ENCODE results near the gene AP2A2. TPM values are rescaled to one million over a fixed set of nuclear protein-coding genes. Genes with fewer than 3 reads are reported as not detected.

The AP2A2 gene
- total and polyA plus RNA-seq, 2 of the 4 experiments (the other 2 are of a cell fraction), result 19.9 to 49.0 TPM

GRCh38 chr11:900545-900944, 25.1 kb upstream of the AP2A2 start:
- Histone ChIP-seq H2AK9ac (replicated peaks; ENCODE audit: low read depth, low read length, poor library complexity) (no peak overlapping the region), H3K27me3 (ENCODE audit: control insufficient read depth, insufficient read depth, low read length) (no peaks in the 10 kb centered on the region), H3K4ac (ENCODE audit: low read depth, low read length) (no peak overlapping the region), H3K9me1 (ENCODE audit: insufficient read depth, low read length) (0 out of 2 replicates have a peak, but pooled peaks cover 7% of the 10 kb centered on the region), H2BK5ac (ENCODE audit: low read depth, low read length, poor library complexity, severe bottlenecking) (no peak overlapping the region), H3K14ac (replicated peaks; ENCODE audit: low read depth, low read length) (no peak overlapping the region), H3K79me1 (ENCODE audit: low read depth in 1 of 2, low read length in 2 of 2) (peaks cover 0 to 8% of the 10 kb centered on the region in 2 experiments; a peak in 1 of 4 replicates), H3K23ac (ENCODE audit: low read depth, low read length) (no peak overlapping the region), H4K5ac (ENCODE audit: low read depth, low read length) (no peak overlapping the region), H3K9me3 (ENCODE audit: control insufficient read depth, insufficient read depth, low read length) (no peaks in the 10 kb centered on the region), H4K91ac (ENCODE audit: insufficient read depth, low read depth, low read length) (no peak overlapping the region), H2AFZ (replicated peaks; ENCODE audit: low read length, poor library complexity) (no peak overlapping the region), H4K20me1 (ENCODE audit: insufficient read depth, low read length) (peaks cover 9% of the 10 kb centered on the region; the same call in 1 of the 2 replicates), H3K36me3 (ENCODE audit: control insufficient read depth, insufficient read depth, low read length) (peaks cover 50% of the 10 kb centered on the region), H3K9ac (ENCODE audit: low read depth, low read length) (no peak overlapping the region), H4K8ac (ENCODE audit: low read depth in 2 of 2, low read length in 2 of 2) (no peak overlapping the region), H3K27ac (ENCODE audit: insufficient read depth, low read length) (no peak overlapping the region), H2BK120ac (ENCODE audit: low read depth, low read length) (no peak overlapping the region), H3K18ac (ENCODE audit: low read depth, low read length) (no peak overlapping the region), H3K56ac (ENCODE audit: extremely low read depth, insufficient read depth, low read length) (no peak overlapping the region), H3K4me1 (ENCODE audit: control insufficient read depth, insufficient read depth, low read length) (no peaks in the 10 kb centered on the region), H2BK20ac (ENCODE audit: low read depth, low read length) (no peak overlapping the region), H3K4me3 (ENCODE audit: insufficient read depth, low read depth, low read length) (no peak overlapping the region), H2AK5ac (ENCODE audit: low read depth, low read length) (no peak overlapping the region), H2BK15ac (ENCODE audit: low read depth, low read length) (no peak overlapping the region), H3K4me2 (ENCODE audit: low read depth, low read length) (no peak overlapping the region)
- TF ChIP-seq MXI1 (IDR thresholded peaks at IDR 0.05; ENCODE audit: borderline replicate concordance, low read depth, low read length), result no peak
- no peak for TF ChIP-seq MAZ (IDR thresholded peaks at IDR 0.05; ENCODE audit: borderline replicate concordance, low read depth, low read length)
- no peak for TF ChIP-seq POLR2A (IDR thresholded peaks at IDR 0.05; ENCODE audit: low read depth, low read length)
- TF ChIP-seq CHD1 (IDR thresholded peaks at IDR 0.05; ENCODE audit: low read depth, low read length), result no peak
- no peak for TF ChIP-seq RCOR1 (IDR thresholded peaks at IDR 0.05; ENCODE audit: insufficient replicate concordance, low read length)
- TF ChIP-seq MAFK (IDR thresholded peaks at IDR 0.05; ENCODE audit: low read depth, low read length), result no peak
- no peak for TF ChIP-seq USF2 (IDR thresholded peaks at IDR 0.05; ENCODE audit: low read depth, low read length)
- no peak for TF ChIP-seq CEBPB (IDR thresholded peaks at IDR 0.05; ENCODE audit: low read depth, low read length)
- dilution Hi-C loops (cut with HindIII; ENCODE audit: low sequenced_read_pairs, unreplicated experiment) (no loop called here), intact Hi-C loops (cut with micrococcal nuclease) (no loop called here), in situ Hi-C loops (cut with MboI; ENCODE audit: low sequenced_read_pairs) (no loop called here)
- 100% methylated on average over 3 of the region's 7 CpGs; no CpG with 5 or more reads in 1 of the 2 experiments for WGBS, 2 experiments (ENCODE audit: extremely low coverage in 2 of 2, insufficient read length in 1 of 2)
- ChIA-PET CTCF (no interaction called here), POLR2A (ENCODE audit: unreplicated experiment) (no interaction called here)
- ATAC-seq (ENCODE audit: low read depth) (no peak), DNase-seq (no peak)
- no TSS peak for BruUV-seq (replicated peaks)

Measured in IMR-90 (cell line).